ENCODE results near the gene ZNF414. TPM values are rescaled to one million over a fixed set of nuclear protein-coding genes. Genes with fewer than 3 reads are reported as not detected.

Gene ZNF414
- total RNA-seq, 1 experiment from 2014 or later = 27.2 TPM

- TF ChIP-seq CTCF (IDR thresholded peaks at IDR 0.05; ENCODE audit: unreplicated experiment) = no peak
- POLR2A ChIA-PET = interaction anchor here (2.1 kb wide), 1 partner anchor 44 kb away, joined by 9 read pairs; the partner anchor contains the start of gene HNRNPM
- no TSS peak for BruUV-seq (replicated peaks)
- H3K27ac Mint-ChIP-seq (ENCODE audit: low read depth, unreplicated experiment) = peak overlapping the region; percentile 35
- no peaks in the 10 kb centered on the region for H3K27me3 Mint-ChIP-seq (ENCODE audit: insufficient read depth, unreplicated experiment)
- DNase-seq (ENCODE audit: unreplicated experiment) = peak; percentile 41
- CTCF ChIA-PET = interaction anchor here (1.3 kb wide), 1 partner anchor 135 kb away, joined by 3 read pairs; no protein-coding TSS in a partner anchor
- intact Hi-C loops (cut with micrococcal nuclease) = no loop called here
- H3K36me3 Mint-ChIP-seq (ENCODE audit: insufficient read depth, unreplicated experiment) = peaks cover 60% of the 10 kb centered on the region
- H3K4me1 Mint-ChIP-seq (ENCODE audit: insufficient read depth, unreplicated experiment) = peaks cover 3% of the 10 kb centered on the region
- no peaks in the 10 kb centered on the region for H3K9me3 Mint-ChIP-seq (ENCODE audit: unreplicated experiment)
- no peak overlapping the region for H3K4me3 Mint-ChIP-seq (ENCODE audit: unreplicated experiment)
Observed at GRCh38 chr19:8489561-8490394, 24.2 kb downstream of the ZNF414 start.

GRCh38 chr19:8488365-8488764 lies 25.6 kb downstream of the ZNF414 start:
- peaks cover 74% of the 10 kb centered on the region for H3K36me3 Mint-ChIP-seq (ENCODE audit: insufficient read depth, unreplicated experiment)
- POLR2A ChIA-PET = interaction anchor here (0.8 to 2.1 kb wide), 2 partner anchors 25 to 43 kb away, joined by 5 to 9 read pairs; partner anchors contain the start of genes HNRNPM and ZNF414
- intact Hi-C loops (cut with micrococcal nuclease) = no loop called here
- no peaks in the 10 kb centered on the region for H3K27me3 Mint-ChIP-seq (ENCODE audit: insufficient read depth, unreplicated experiment)
- H3K4me1 Mint-ChIP-seq (ENCODE audit: insufficient read depth, unreplicated experiment) = peaks cover 3% of the 10 kb centered on the region
- BruUV-seq (replicated peaks) = no TSS peak
- no peak for TF ChIP-seq CTCF (IDR thresholded peaks at IDR 0.05; ENCODE audit: unreplicated experiment)
- no peak overlapping the region for H3K4me3 Mint-ChIP-seq (ENCODE audit: unreplicated experiment)
- H3K9me3 Mint-ChIP-seq (ENCODE audit: unreplicated experiment) = no peaks in the 10 kb centered on the region
- no peak overlapping the region for H3K27ac Mint-ChIP-seq (ENCODE audit: low read depth, unreplicated experiment)
- CTCF ChIA-PET = interaction anchor here (0.5 to 1.3 kb wide), 3 partner anchors 16 to 1512 kb away, joined by 3 to 4 read pairs (median 3); no protein-coding TSS in a partner anchor
- DNase-seq (ENCODE audit: unreplicated experiment) = no peak

- peaks cover 85% of the 10 kb centered on the region for H3K36me3 Mint-ChIP-seq (ENCODE audit: insufficient read depth, unreplicated experiment)
- no peak overlapping the region for H3K4me3 Mint-ChIP-seq (ENCODE audit: unreplicated experiment)
- BruUV-seq (replicated peaks) = no TSS peak
- CTCF ChIA-PET = no interaction called here
- H3K4me1 Mint-ChIP-seq (ENCODE audit: insufficient read depth, unreplicated experiment) = peaks cover 9% of the 10 kb centered on the region
- TF ChIP-seq CTCF (IDR thresholded peaks at IDR 0.05; ENCODE audit: unreplicated experiment) = no peak
- no peak for DNase-seq (ENCODE audit: unreplicated experiment)
- intact Hi-C loops (cut with micrococcal nuclease) = no loop called here
- no peak overlapping the region for H3K27ac Mint-ChIP-seq (ENCODE audit: low read depth, unreplicated experiment)
- POLR2A ChIA-PET = interaction anchor here (0.5 to 1.0 kb wide), 2 partner anchors 9 to 26 kb away, joined by 3 to 5 read pairs; no protein-coding TSS in a partner anchor
- H3K27me3 Mint-ChIP-seq (ENCODE audit: insufficient read depth, unreplicated experiment) = no peaks in the 10 kb centered on the region
- H3K9me3 Mint-ChIP-seq (ENCODE audit: unreplicated experiment) = no peaks in the 10 kb centered on the region
Observed at GRCh38 chr19:8487137-8487851, 26.7 kb downstream of the ZNF414 start.

- H3K36me3 Mint-ChIP-seq (ENCODE audit: insufficient read depth, unreplicated experiment) = peaks cover 91% of the 10 kb centered on the region
- peaks cover 9% of the 10 kb centered on the region for H3K4me1 Mint-ChIP-seq (ENCODE audit: insufficient read depth, unreplicated experiment)
- H3K9me3 Mint-ChIP-seq (ENCODE audit: unreplicated experiment) = no peaks in the 10 kb centered on the region
- no peak for DNase-seq (ENCODE audit: unreplicated experiment)
- CTCF ChIA-PET = interaction anchor here (0.7 to 1.1 kb wide), 2 partner anchors 12 to 133 kb away, joined by 3 read pairs; no protein-coding TSS in a partner anchor
- POLR2A ChIA-PET = interaction anchor here (1.0 kb wide), 1 partner anchor 26 kb away, joined by 3 read pairs; no protein-coding TSS in a partner anchor
- intact Hi-C loops (cut with micrococcal nuclease) = no loop called here
- no peak overlapping the region for H3K27ac Mint-ChIP-seq (ENCODE audit: low read depth, unreplicated experiment)
- BruUV-seq (replicated peaks) = no TSS peak
- H3K27me3 Mint-ChIP-seq (ENCODE audit: insufficient read depth, unreplicated experiment) = no peaks in the 10 kb centered on the region
- TF ChIP-seq CTCF (IDR thresholded peaks at IDR 0.05; ENCODE audit: unreplicated experiment) = no peak
- H3K4me3 Mint-ChIP-seq (ENCODE audit: unreplicated experiment) = no peak overlapping the region
Observed at GRCh38 chr19:8486661-8487136, 27.3 kb downstream of the ZNF414 start.

All from MCF 10A (cell line).